H9 (cell line): Measurements from ENCODE around the gene PFN2. TPM values are rescaled to one million over a fixed set of nuclear protein-coding genes. Genes with fewer than 3 reads are reported as not detected.

ENCODE experiments used
- DNase-seq: peaks from one replicate; pipeline ENCODE4 v3.0.0-alpha.2; 2017
- H2AFZ ChIP-seq: one replicate; pipeline ENCODE4 v1.6.1; 2013; ENCODE audit warnings: mild to moderate bottlenecking, low read length, control low read depth, moderate library complexity
- H2AK5ac ChIP-seq: 2 replicates; pipeline ENCODE4 v1.6.1; 2013; ENCODE audit warnings: low read length, control low read depth, mixed read lengths; ENCODE audit not compliant: insufficient read length
- H2BK120ac ChIP-seq: one replicate; pipeline ENCODE4 v1.6.1; 2013; ENCODE audit warnings: low read depth, mild to moderate bottlenecking, low read length, control low read depth, inconsistent platforms; ENCODE audit not compliant: poor library complexity, severe bottlenecking
- H2BK12ac ChIP-seq: 2 replicates; pipeline ENCODE4 v1.6.1; 2013; ENCODE audit warnings: low read length, control low read depth, mixed read lengths, low read depth; ENCODE audit not compliant: insufficient read length
- H2BK15ac ChIP-seq: 2 replicates; pipeline ENCODE4 v1.6.1; 2013; ENCODE audit warnings: low read depth, low read length, control low read depth
- H2BK20ac ChIP-seq: one replicate; pipeline ENCODE4 v1.6.1; 2013; ENCODE audit warnings: low read depth, mild to moderate bottlenecking, low read length, control low read depth, inconsistent platforms; ENCODE audit not compliant: poor library complexity, severe bottlenecking
- H2BK5ac ChIP-seq: 2 replicates; pipeline ENCODE4 v1.6.1; 2013; ENCODE audit warnings: low read length, control low read depth, mixed read lengths; ENCODE audit not compliant: insufficient read length
- H3K14ac ChIP-seq: 2 replicates; pipeline ENCODE4 v1.6.1; 2013; ENCODE audit warnings: low read length, control low read depth; ENCODE audit not compliant: insufficient read depth
- H3K18ac ChIP-seq: 2 replicates; pipeline ENCODE4 v1.6.1; 2013; ENCODE audit warnings: low read depth, mild to moderate bottlenecking, mixed read lengths, low read length, control low read depth; ENCODE audit not compliant: insufficient read length
- H3K23ac ChIP-seq: 2 replicates; pipeline ENCODE4 v1.6.1; 2013; ENCODE audit warnings: low read length, control low read depth, mixed read lengths, low read depth; ENCODE audit not compliant: insufficient read length
- H3K23me2 ChIP-seq: 2 replicates; pipeline ENCODE4 v1.6.1; 2013; ENCODE audit warnings: low read depth, mild to moderate bottlenecking, mixed read lengths, low read length, control low read depth; ENCODE audit not compliant: insufficient read length, poor library complexity, severe bottlenecking
- H3K27ac ChIP-seq: 2 replicates; pipeline ENCODE4 v1.5.1; 2013; ENCODE audit warnings: low read length, control low read depth, mixed read lengths, low read depth; ENCODE audit not compliant: insufficient read length
- H3K27me3 ChIP-seq: 2 replicates; pipeline ENCODE4 v1.6.1; 2013; ENCODE audit warnings: low read length, control low read depth, inconsistent platforms; ENCODE audit not compliant: insufficient read depth
- H3K4ac ChIP-seq: 2 replicates; pipeline ENCODE4 v1.6.1; 2013; ENCODE audit warnings: low read depth, mild to moderate bottlenecking, control low read depth, inconsistent platforms, low read length, moderate library complexity
- H3K4me1 ChIP-seq: 2 replicates; pipeline ENCODE4 v1.6.1; 2013; ENCODE audit warnings: low read length, control low read depth, inconsistent platforms; ENCODE audit not compliant: insufficient read depth
- H3K4me2 ChIP-seq: 2 replicates; pipeline ENCODE4 v1.6.1; 2013; ENCODE audit warnings: low read length, control low read depth, mixed read lengths; ENCODE audit not compliant: insufficient read length, insufficient read depth
- H3K56ac ChIP-seq: 2 replicates; pipeline ENCODE4 v1.6.1; 2013; ENCODE audit warnings: low read depth, mild to moderate bottlenecking, mixed read lengths, low read length, control low read depth; ENCODE audit not compliant: insufficient read length
- H3K79me1 ChIP-seq: 2 replicates; pipeline ENCODE4 v1.6.1; 2013; ENCODE audit warnings: low read depth, mild to moderate bottlenecking, moderate library complexity, low read length, control low read depth, inconsistent platforms; ENCODE audit not compliant: insufficient read depth, poor library complexity, severe bottlenecking
- H3K79me2 ChIP-seq: 2 replicates; pipeline ENCODE4 v1.6.1; 2013; ENCODE audit warnings: low read length, control low read depth, inconsistent platforms; ENCODE audit not compliant: insufficient read depth
- H3K9ac ChIP-seq: 2 replicates; pipeline ENCODE4 v1.6.1; 2013; ENCODE audit warnings: low read length, control low read depth, mixed read lengths; ENCODE audit not compliant: insufficient read length; ENCODE audit errors: extremely low read depth
- H3K9me3 ChIP-seq: one replicate; pipeline ENCODE4 v1.6.1; 2013; ENCODE audit warnings: low read depth, low read length, inconsistent platforms; ENCODE audit not compliant: control insufficient read depth
- H3T11ph ChIP-seq: one replicate; pipeline ENCODE4 v1.6.1; 2013; ENCODE audit warnings: mild to moderate bottlenecking, low read length, control low read depth, inconsistent platforms
- H4K20me1 ChIP-seq: one replicate; pipeline ENCODE4 v1.6.1; 2013; ENCODE audit not compliant: control insufficient read depth, insufficient read length, insufficient read depth
- H4K5ac ChIP-seq: 2 replicates; pipeline ENCODE4 v1.6.1; 2013; ENCODE audit warnings: low read depth, mild to moderate bottlenecking, mixed read lengths, low read length, control low read depth; ENCODE audit not compliant: insufficient read length
- H4K8ac ChIP-seq: replicated peaks from 2 replicates; pipeline ENCODE4 v1.6.1; 2013; ENCODE audit warnings: low read length, control low read depth, mixed read lengths, low read depth; ENCODE audit not compliant: insufficient read length
- H4K91ac ChIP-seq: 2 replicates; pipeline ENCODE4 v1.6.1; 2013; ENCODE audit warnings: low read depth, mild to moderate bottlenecking, moderate library complexity, mixed read lengths, low read length, control low read depth; ENCODE audit not compliant: insufficient read length
- H3K27ac Mint-ChIP-seq, 3 experiments: 2 replicates in 2 of 3; 3 replicates in 1 of 3; pipeline ENCODE4 v1.8.0; 2020 to 2021; ENCODE audit warnings: mixed read lengths in 3 of 3, mild to moderate bottlenecking in 1 of 3, moderate library complexity in 1 of 3
- H3K27me3 Mint-ChIP-seq: 2 replicates; pipeline ENCODE4 v1.8.0; 2021; ENCODE audit warnings: low read depth, mild to moderate bottlenecking, moderate library complexity, mixed read lengths
- H3K36me3 Mint-ChIP-seq, 3 experiments: 2 replicates in 2 of 3; 3 replicates in 1 of 3; pipeline ENCODE4 v1.8.0; 2020 to 2021; ENCODE audit warnings: low read depth in 3 of 3, mixed read lengths in 3 of 3; ENCODE audit not compliant: insufficient read depth in 1 of 3
- H3K4me1 Mint-ChIP-seq, 2 experiments: 2 replicates each; pipeline ENCODE4 v1.8.0; 2020; ENCODE audit warnings: mixed read lengths in 2 of 2
- H3K4me3 Mint-ChIP-seq, 2 experiments: 2 replicates in 1 of 2; 3 replicates in 1 of 2; pipeline ENCODE4 v1.8.0; 2020 to 2021; ENCODE audit warnings: mild to moderate bottlenecking in 2 of 2, mixed read lengths in 2 of 2, moderate library complexity in 1 of 2
- H3K9me3 Mint-ChIP-seq, 2 experiments: 2 replicates in 1 of 2; 3 replicates in 1 of 2; pipeline ENCODE4 v1.8.0; 2020; ENCODE audit warnings: mild to moderate bottlenecking in 2 of 2, mixed read lengths in 2 of 2, moderate library complexity in 1 of 2
- WGBS: extraction: QIAGEN DNeasy Blood & Tissue Kit; methylation state at CpG from one replicate; pipeline ENCODE4 v1.1.7; 2013; ENCODE audit warnings: missing lambda C conversion rate, low lambda C conversion rate, mixed read lengths; ENCODE audit not compliant: insufficient read length; ENCODE audit errors: extremely low coverage; 5-methylcytosine and 5-hydroxymethylcytosine counted together
- total RNA-seq: library from RNA; stranded (reverse); gene quantifications from 2 replicates; pipeline ENCODE4 v1.2.1, GENCODE V29; 2021
- TF ChIP-seq, protein P1 (sequence below): fragments of 200-600 bp; sonication (generic); conservative IDR thresholded peaks from 3 replicates; pipeline ENCODE4 v1.8.0; 2021; ENCODE audit warnings: antibody characterized with exemption, mild to moderate bottlenecking

PFN2 gene
- total RNA-seq, 1 experiment from 2014 or later: 174 TPM

DNA sequence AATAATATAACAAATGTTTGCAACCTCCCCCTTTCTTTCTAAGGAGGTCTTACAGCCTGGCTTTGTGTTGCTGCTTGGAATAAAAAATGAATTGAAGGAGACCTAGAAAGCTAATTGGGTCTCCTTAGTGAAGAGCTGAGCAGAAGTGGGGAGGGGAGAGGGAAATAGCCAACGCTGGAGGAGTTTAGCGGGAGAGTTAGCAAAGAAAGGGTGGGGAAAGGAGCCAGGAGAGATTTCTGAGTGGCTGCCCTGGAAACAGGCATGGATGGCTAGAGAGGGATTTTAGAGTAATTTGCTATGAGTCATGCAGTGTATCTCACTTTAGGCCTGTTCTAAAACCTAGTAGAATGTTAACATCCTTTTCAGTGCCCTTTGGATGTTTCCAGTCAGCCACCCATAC is 45.2 kb upstream of the PFN2 start:
- H3K4me1 ChIP-seq: no peaks in the 10 kb centered on the region
- no peak overlapping the region for H3K18ac ChIP-seq
- H3K79me2 ChIP-seq: no peaks in the 10 kb centered on the region
- Mint-ChIP-seq H3K9me3 (no peaks in the 10 kb centered on the region), H3K4me3 (no peak overlapping the region), H3K27me3 (peaks cover 7% of the 10 kb centered on the region), H3K36me3 (no peaks in the 10 kb centered on the region; a peak in 1 of 7 replicates), H3K27ac (no peak overlapping the region), H3K4me1 (no peaks in the 10 kb centered on the region)
- no peak overlapping the region for H4K91ac ChIP-seq
- H3K27ac ChIP-seq: no peak overlapping the region
- no peaks in the 10 kb centered on the region for H3K27me3 ChIP-seq
- no peaks in the 10 kb centered on the region for H4K20me1 ChIP-seq
- H3T11ph ChIP-seq: no peak overlapping the region
- WGBS: no CpG with 5 or more reads among the region's 2 CpGs
- H2BK15ac ChIP-seq: no peak overlapping the region
- no peak overlapping the region for H2BK5ac ChIP-seq
- no peak overlapping the region for H2BK120ac ChIP-seq
- H3K9ac ChIP-seq: no peak overlapping the region
- H4K5ac ChIP-seq: no peak overlapping the region
- H3K4me2 ChIP-seq: no peak overlapping the region
- no peak overlapping the region for H4K8ac ChIP-seq
- no peak overlapping the region for H2AFZ ChIP-seq
- TF ChIP-seq, protein P1, sequence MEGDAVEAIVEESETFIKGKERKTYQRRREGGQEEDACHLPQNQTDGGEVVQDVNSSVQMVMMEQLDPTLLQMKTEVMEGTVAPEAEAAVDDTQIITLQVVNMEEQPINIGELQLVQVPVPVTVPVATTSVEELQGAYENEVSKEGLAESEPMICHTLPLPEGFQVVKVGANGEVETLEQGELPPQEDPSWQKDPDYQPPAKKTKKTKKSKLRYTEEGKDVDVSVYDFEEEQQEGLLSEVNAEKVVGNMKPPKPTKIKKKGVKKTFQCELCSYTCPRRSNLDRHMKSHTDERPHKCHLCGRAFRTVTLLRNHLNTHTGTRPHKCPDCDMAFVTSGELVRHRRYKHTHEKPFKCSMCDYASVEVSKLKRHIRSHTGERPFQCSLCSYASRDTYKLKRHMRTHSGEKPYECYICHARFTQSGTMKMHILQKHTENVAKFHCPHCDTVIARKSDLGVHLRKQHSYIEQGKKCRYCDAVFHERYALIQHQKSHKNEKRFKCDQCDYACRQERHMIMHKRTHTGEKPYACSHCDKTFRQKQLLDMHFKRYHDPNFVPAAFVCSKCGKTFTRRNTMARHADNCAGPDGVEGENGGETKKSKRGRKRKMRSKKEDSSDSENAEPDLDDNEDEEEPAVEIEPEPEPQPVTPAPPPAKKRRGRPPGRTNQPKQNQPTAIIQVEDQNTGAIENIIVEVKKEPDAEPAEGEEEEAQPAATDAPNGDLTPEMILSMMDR: no peak
- no peak overlapping the region for H3K56ac ChIP-seq
- H2BK12ac ChIP-seq: no peak overlapping the region
- no peak overlapping the region for H3K23ac ChIP-seq
- no peaks in the 10 kb centered on the region for H3K23me2 ChIP-seq
- no peak overlapping the region for H3K14ac ChIP-seq
- H2BK20ac ChIP-seq: no peak overlapping the region
- H3K4ac ChIP-seq: no peak overlapping the region
- no peak overlapping the region for H2AK5ac ChIP-seq
- no peaks in the 10 kb centered on the region for H3K79me1 ChIP-seq
- DNase-seq: no peak
- no peaks in the 10 kb centered on the region for H3K9me3 ChIP-seq
